GM12878 (cell line): Measurements from ENCODE around the gene ARL13A. TPM values are rescaled to one million over a fixed set of nuclear protein-coding genes. Genes with fewer than 3 reads are reported as not detected.

Experiments used
- ATAC-seq: fragments of 200-7000 bp; cut with Tn5 transposase; 3 replicates; pipeline ENCODE4 v1.9.1; 2020; ENCODE audit warnings: mild to moderate bottlenecking, moderate library complexity
- BruUV-seq: library from RNA; stranded (reverse); fragments of 400-500 nt; replicated peaks from 2 replicates; lab custom pipeline; 2021; lab: Mats Ljungman, UMichigan
- CTCF ChIA-PET: fragments of 300-600 bp; sonication (Branson Sonifier 250); formaldehyde crosslinking; extraction: SDS; loops from one replicate; lab custom pipeline; 2021; ENCODE audit warnings: inconsistent platforms; lab: Yijun Ruan, JAX
- POLR2A ChIA-PET: fragments of 350-600 bp; formaldehyde crosslinking; extraction: SDS; loops from one replicate; lab custom pipeline; 2021; ENCODE audit warnings: inconsistent platforms; lab: Charles Lee
- RAD21 ChIA-PET: fragments of 300-600 bp; sonication (Branson Sonifier 250); formaldehyde crosslinking; loops from one replicate; lab custom pipeline; 2023; ENCODE audit warnings: antibody characterized with exemption; ENCODE audit not compliant: unreplicated experiment; lab: Charles Lee
- SMC1A ChIA-PET: fragments of 300-600 bp; sonication (Branson Sonifier 250); formaldehyde crosslinking; loops from one replicate; lab custom pipeline; 2023; ENCODE audit not compliant: unreplicated experiment, uncharacterized antibody; lab: Charles Lee
- DNase-seq: peaks from one replicate; pipeline ENCODE4 v3.0.0-alpha.2; 2011; ENCODE audit warnings: low read depth, low spot score
- FAIRE-seq: peaks from 3 replicates; lab custom pipeline; 2011; peaks lifted over from hg19 to GRCh38; lab: Jason Lieb, UNC
- H2AFZ ChIP-seq: 2 replicates; pipeline ENCODE4 v1.6.0; 2011; ENCODE audit warnings: low read depth, low read length, control low read depth; ENCODE audit not compliant: control insufficient read depth
- H3K27ac ChIP-seq: 2 replicates; pipeline ENCODE4 v1.5.1; 2011; ENCODE audit warnings: control low read depth; ENCODE audit not compliant: control insufficient read depth, insufficient read depth
- H3K27me3 ChIP-seq, 2 experiments: replicated peaks in 1 of 2; 2 replicates each; pipeline versions ENCODE4 v1.6.0 to v1.6.1; 2011; ENCODE audit warnings: low read length in 1 of 2; ENCODE audit not compliant: control insufficient read depth in 2 of 2, insufficient read depth in 2 of 2
- H3K36me3 ChIP-seq, 2 experiments: 2 replicates each; pipeline ENCODE4 v1.5.1; 2011; ENCODE audit warnings: low read length in 1 of 2; ENCODE audit not compliant: control insufficient read depth in 2 of 2, insufficient read depth in 2 of 2
- H3K4me1 ChIP-seq: 2 replicates; pipeline ENCODE4 v1.6.1; 2011; ENCODE audit warnings: mild to moderate bottlenecking, low read length, moderate library complexity, mixed read lengths; ENCODE audit not compliant: control insufficient read depth, insufficient read depth
- H3K4me2 ChIP-seq: 2 replicates; pipeline ENCODE4 v1.6.0; 2011; ENCODE audit warnings: control low read depth; ENCODE audit not compliant: control insufficient read depth, insufficient read depth
- H3K4me3 ChIP-seq: fragments of 200-600 bp; sonication (generic); 2 replicates; pipeline ENCODE4 v1.5.1; 2016
- H3K79me2 ChIP-seq: 2 replicates; pipeline ENCODE4 v1.6.0; 2011; ENCODE audit warnings: low read length; ENCODE audit not compliant: control insufficient read depth, insufficient read depth
- H3K9ac ChIP-seq: 2 replicates; pipeline ENCODE4 v1.8.0; 2011; ENCODE audit warnings: low read length, control low read depth, mixed read lengths; ENCODE audit not compliant: control insufficient read depth, insufficient read depth
- H3K9me3 ChIP-seq: replicated peaks from 3 replicates; pipeline ENCODE4 v1.5.1; 2011; ENCODE audit warnings: mild to moderate bottlenecking, low read length; ENCODE audit not compliant: control insufficient read depth, insufficient read depth
- H4K20me1 ChIP-seq: 2 replicates; pipeline ENCODE4 v1.6.0; 2011; ENCODE audit not compliant: control insufficient read depth, insufficient read depth
- BCL11A ChIP-seq: IDR thresholded peaks from 2 replicates; pipeline ENCODE4 v1.6.1; 2011; ENCODE audit warnings: low read depth, low read length
- EED ChIP-seq: sonication (generic); IDR thresholded peaks from 2 replicates; pipeline ENCODE4 v1.6.1; 2016; ENCODE audit warnings: antibody characterized with exemption, low read depth
- FOS ChIP-seq: IDR thresholded peaks from 3 replicates; pipeline ENCODE4 v1.6.1; 2011; ENCODE audit warnings: borderline replicate concordance; ENCODE audit not compliant: insufficient read length; ENCODE audit errors: extremely low read depth
- PAX5 ChIP-seq: IDR thresholded peaks from 2 replicates; pipeline ENCODE4 v1.6.1; 2011; ENCODE audit warnings: low read depth, low read length, borderline replicate concordance
- PBX3 ChIP-seq: IDR thresholded peaks from 2 replicates; pipeline ENCODE4 v1.6.1; 2011; ENCODE audit warnings: mild to moderate bottlenecking, low read depth, low read length, moderate library complexity; ENCODE audit not compliant: insufficient replicate concordance
- ZBTB40 ChIP-seq: fragments of 450-650 bp; IDR thresholded peaks from 2 replicates; pipeline ENCODE4 v1.6.1; 2016; ENCODE audit warnings: mild to moderate bottlenecking, moderate library complexity, borderline replicate concordance
- in situ Hi-C: fragments of 300-500 bp; cut with MboI; formaldehyde crosslinking; loops from 9 replicates; pipeline ENCODE4 v1.14.3; 2018; ENCODE audit warnings: mixed read lengths
- intact Hi-C: fragments of 100-400 bp; cut with micrococcal nuclease; formaldehyde crosslinking; loops from one replicate; pipeline ENCODE4 v1.14.2; 2022; ENCODE audit not compliant: unreplicated experiment
- polyA plus RNA-seq, 11 experiments: library from polyadenylated mRNA; depleted of rRNA in 4 of 11; unstranded in 6 of 11; stranded (reverse) in 5 of 11; fragments of >200 nt; fragmentation: Nextera tagmentation in 4 of 11; fragmentation: Illumina TruSeq in 1 of 11; extraction: Ambion mirVana in 4 of 11; extraction: Trizol in 1 of 11; gene quantifications; 1 replicate in 1 of 11; 2 replicates in 10 of 11; pipeline versions ENCODE4 v1.2.1 to v1.2.3, GENCODE V29; 2011 to 2016; ENCODE audit warnings: inconsistent platforms in 2 of 11, missing spikeins in 2 of 11, low read depth in 1 of 11
- total RNA-seq, 4 experiments: library from RNA; depleted of rRNA in 3 of 4; stranded (reverse); fragments of >200 nt in 3 of 4; fragmentation: Illumina TruSeq in 1 of 4; extraction: Trizol in 1 of 4; gene quantifications; 2 replicates each; pipeline versions ENCODE4 v1.2.1 to v1.2.3, GENCODE V29; 2013 to 2021

Gene ARL13A
- total and polyA plus RNA-seq, 10 of the 15 experiments (the other 5 are each of a cell fraction or from before 2014, with no cell fraction given): not detected

GRCh38 chrX:101025126-101025525 is 55.6 kb downstream of the ARL13A start:
- FAIRE-seq (peak; percentile 49), DNase-seq (no peak), ATAC-seq (no peak)
- Histone ChIP-seq H3K9me3 (no peaks in the 10 kb centered on the region), H3K9ac (no peak overlapping the region), H3K4me1 (no peaks in the 10 kb centered on the region), H3K36me3 (no peaks in the 10 kb centered on the region; a peak in 1 of 4 replicates), H4K20me1 (no peaks in the 10 kb centered on the region), H3K79me2 (no peaks in the 10 kb centered on the region), H3K4me2 (no peak overlapping the region), H2AFZ (no peak overlapping the region), H3K27me3 (no peaks in the 10 kb centered on the region), H3K27ac (no peak overlapping the region), H3K4me3 (no peak overlapping the region)
- intact Hi-C loops (no loop called here), in situ Hi-C loops (no loop called here)
- ChIA-PET CTCF (no interaction called here), POLR2A (no interaction called here), RAD21 (no interaction called here), SMC1A (no interaction called here)
- no peak for TF ChIP-seq EED
- TF ChIP-seq BCL11A: no peak
- no peak for TF ChIP-seq PAX5
- TF ChIP-seq FOS: no peak
- TF ChIP-seq PBX3: no peak
- no peak for TF ChIP-seq ZBTB40
- no TSS peak for BruUV-seq
